H9 (cell line): ENCODE measurements around the gene SRRM2. TPM values are rescaled to one million over a fixed set of nuclear protein-coding genes. Genes with fewer than 3 reads are reported as not detected.

Experiments
- DNase-seq: peaks from one replicate; pipeline ENCODE4 v3.0.0-alpha.2; 2017
- H2AFZ ChIP-seq: one replicate; pipeline ENCODE4 v1.6.1; 2013; ENCODE audit warnings: mild to moderate bottlenecking, low read length, control low read depth, moderate library complexity
- H2AK5ac ChIP-seq: 2 replicates; pipeline ENCODE4 v1.6.1; 2013; ENCODE audit warnings: low read length, control low read depth, mixed read lengths; ENCODE audit not compliant: insufficient read length
- H2BK120ac ChIP-seq: one replicate; pipeline ENCODE4 v1.6.1; 2013; ENCODE audit warnings: low read depth, mild to moderate bottlenecking, low read length, control low read depth, inconsistent platforms; ENCODE audit not compliant: poor library complexity, severe bottlenecking
- H2BK12ac ChIP-seq: 2 replicates; pipeline ENCODE4 v1.6.1; 2013; ENCODE audit warnings: low read length, control low read depth, mixed read lengths, low read depth; ENCODE audit not compliant: insufficient read length
- H2BK15ac ChIP-seq: 2 replicates; pipeline ENCODE4 v1.6.1; 2013; ENCODE audit warnings: low read depth, low read length, control low read depth
- H2BK20ac ChIP-seq: one replicate; pipeline ENCODE4 v1.6.1; 2013; ENCODE audit warnings: low read depth, mild to moderate bottlenecking, low read length, control low read depth, inconsistent platforms; ENCODE audit not compliant: poor library complexity, severe bottlenecking
- H2BK5ac ChIP-seq: 2 replicates; pipeline ENCODE4 v1.6.1; 2013; ENCODE audit warnings: low read length, control low read depth, mixed read lengths; ENCODE audit not compliant: insufficient read length
- H3K14ac ChIP-seq: 2 replicates; pipeline ENCODE4 v1.6.1; 2013; ENCODE audit warnings: low read length, control low read depth; ENCODE audit not compliant: insufficient read depth
- H3K18ac ChIP-seq: 2 replicates; pipeline ENCODE4 v1.6.1; 2013; ENCODE audit warnings: low read depth, mild to moderate bottlenecking, mixed read lengths, low read length, control low read depth; ENCODE audit not compliant: insufficient read length
- H3K23ac ChIP-seq: 2 replicates; pipeline ENCODE4 v1.6.1; 2013; ENCODE audit warnings: low read length, control low read depth, mixed read lengths, low read depth; ENCODE audit not compliant: insufficient read length
- H3K23me2 ChIP-seq: 2 replicates; pipeline ENCODE4 v1.6.1; 2013; ENCODE audit warnings: low read depth, mild to moderate bottlenecking, mixed read lengths, low read length, control low read depth; ENCODE audit not compliant: insufficient read length, poor library complexity, severe bottlenecking
- H3K27ac ChIP-seq: 2 replicates; pipeline ENCODE4 v1.5.1; 2013; ENCODE audit warnings: low read length, control low read depth, mixed read lengths, low read depth; ENCODE audit not compliant: insufficient read length
- H3K27me3 ChIP-seq: 2 replicates; pipeline ENCODE4 v1.6.1; 2013; ENCODE audit warnings: low read length, control low read depth, inconsistent platforms; ENCODE audit not compliant: insufficient read depth
- H3K4ac ChIP-seq: 2 replicates; pipeline ENCODE4 v1.6.1; 2013; ENCODE audit warnings: low read depth, mild to moderate bottlenecking, control low read depth, inconsistent platforms, low read length, moderate library complexity
- H3K4me1 ChIP-seq: 2 replicates; pipeline ENCODE4 v1.6.1; 2013; ENCODE audit warnings: low read length, control low read depth, inconsistent platforms; ENCODE audit not compliant: insufficient read depth
- H3K4me2 ChIP-seq: 2 replicates; pipeline ENCODE4 v1.6.1; 2013; ENCODE audit warnings: low read length, control low read depth, mixed read lengths; ENCODE audit not compliant: insufficient read length, insufficient read depth
- H3K56ac ChIP-seq: 2 replicates; pipeline ENCODE4 v1.6.1; 2013; ENCODE audit warnings: low read depth, mild to moderate bottlenecking, mixed read lengths, low read length, control low read depth; ENCODE audit not compliant: insufficient read length
- H3K79me1 ChIP-seq: 2 replicates; pipeline ENCODE4 v1.6.1; 2013; ENCODE audit warnings: low read depth, mild to moderate bottlenecking, moderate library complexity, low read length, control low read depth, inconsistent platforms; ENCODE audit not compliant: insufficient read depth, poor library complexity, severe bottlenecking
- H3K79me2 ChIP-seq: 2 replicates; pipeline ENCODE4 v1.6.1; 2013; ENCODE audit warnings: low read length, control low read depth, inconsistent platforms; ENCODE audit not compliant: insufficient read depth
- H3K9ac ChIP-seq: 2 replicates; pipeline ENCODE4 v1.6.1; 2013; ENCODE audit warnings: low read length, control low read depth, mixed read lengths; ENCODE audit not compliant: insufficient read length; ENCODE audit errors: extremely low read depth
- H3K9me3 ChIP-seq: one replicate; pipeline ENCODE4 v1.6.1; 2013; ENCODE audit warnings: low read depth, low read length, inconsistent platforms; ENCODE audit not compliant: control insufficient read depth
- H3T11ph ChIP-seq: one replicate; pipeline ENCODE4 v1.6.1; 2013; ENCODE audit warnings: mild to moderate bottlenecking, low read length, control low read depth, inconsistent platforms
- H4K20me1 ChIP-seq: one replicate; pipeline ENCODE4 v1.6.1; 2013; ENCODE audit not compliant: control insufficient read depth, insufficient read length, insufficient read depth
- H4K5ac ChIP-seq: 2 replicates; pipeline ENCODE4 v1.6.1; 2013; ENCODE audit warnings: low read depth, mild to moderate bottlenecking, mixed read lengths, low read length, control low read depth; ENCODE audit not compliant: insufficient read length
- H4K8ac ChIP-seq: replicated peaks from 2 replicates; pipeline ENCODE4 v1.6.1; 2013; ENCODE audit warnings: low read length, control low read depth, mixed read lengths, low read depth; ENCODE audit not compliant: insufficient read length
- H4K91ac ChIP-seq: 2 replicates; pipeline ENCODE4 v1.6.1; 2013; ENCODE audit warnings: low read depth, mild to moderate bottlenecking, moderate library complexity, mixed read lengths, low read length, control low read depth; ENCODE audit not compliant: insufficient read length
- H3K27ac Mint-ChIP-seq, 3 experiments: 2 replicates in 2 of 3; 3 replicates in 1 of 3; pipeline ENCODE4 v1.8.0; 2020 to 2021; ENCODE audit warnings: mixed read lengths in 3 of 3, mild to moderate bottlenecking in 1 of 3, moderate library complexity in 1 of 3
- H3K27me3 Mint-ChIP-seq: 2 replicates; pipeline ENCODE4 v1.8.0; 2021; ENCODE audit warnings: low read depth, mild to moderate bottlenecking, moderate library complexity, mixed read lengths
- H3K36me3 Mint-ChIP-seq, 3 experiments: 2 replicates in 2 of 3; 3 replicates in 1 of 3; pipeline ENCODE4 v1.8.0; 2020 to 2021; ENCODE audit warnings: low read depth in 3 of 3, mixed read lengths in 3 of 3; ENCODE audit not compliant: insufficient read depth in 1 of 3
- H3K4me1 Mint-ChIP-seq, 2 experiments: 2 replicates each; pipeline ENCODE4 v1.8.0; 2020; ENCODE audit warnings: mixed read lengths in 2 of 2
- H3K4me3 Mint-ChIP-seq, 2 experiments: 2 replicates in 1 of 2; 3 replicates in 1 of 2; pipeline ENCODE4 v1.8.0; 2020 to 2021; ENCODE audit warnings: mild to moderate bottlenecking in 2 of 2, mixed read lengths in 2 of 2, moderate library complexity in 1 of 2
- H3K9me3 Mint-ChIP-seq, 2 experiments: 2 replicates in 1 of 2; 3 replicates in 1 of 2; pipeline ENCODE4 v1.8.0; 2020; ENCODE audit warnings: mild to moderate bottlenecking in 2 of 2, mixed read lengths in 2 of 2, moderate library complexity in 1 of 2
- WGBS: extraction: QIAGEN DNeasy Blood & Tissue Kit; methylation state at CpG from one replicate; pipeline ENCODE4 v1.1.7; 2013; ENCODE audit warnings: missing lambda C conversion rate, low lambda C conversion rate, mixed read lengths; ENCODE audit not compliant: insufficient read length; ENCODE audit errors: extremely low coverage; 5-methylcytosine and 5-hydroxymethylcytosine counted together
- total RNA-seq: library from RNA; stranded (reverse); gene quantifications from 2 replicates; pipeline ENCODE4 v1.2.1, GENCODE V29; 2021
- TF ChIP-seq, protein P1 (sequence below): fragments of 200-600 bp; sonication (generic); conservative IDR thresholded peaks from 3 replicates; pipeline ENCODE4 v1.8.0; 2021; ENCODE audit warnings: antibody characterized with exemption, mild to moderate bottlenecking

The SRRM2 gene
- total RNA-seq, 1 experiment from 2014 or later: 694 TPM

DNA sequence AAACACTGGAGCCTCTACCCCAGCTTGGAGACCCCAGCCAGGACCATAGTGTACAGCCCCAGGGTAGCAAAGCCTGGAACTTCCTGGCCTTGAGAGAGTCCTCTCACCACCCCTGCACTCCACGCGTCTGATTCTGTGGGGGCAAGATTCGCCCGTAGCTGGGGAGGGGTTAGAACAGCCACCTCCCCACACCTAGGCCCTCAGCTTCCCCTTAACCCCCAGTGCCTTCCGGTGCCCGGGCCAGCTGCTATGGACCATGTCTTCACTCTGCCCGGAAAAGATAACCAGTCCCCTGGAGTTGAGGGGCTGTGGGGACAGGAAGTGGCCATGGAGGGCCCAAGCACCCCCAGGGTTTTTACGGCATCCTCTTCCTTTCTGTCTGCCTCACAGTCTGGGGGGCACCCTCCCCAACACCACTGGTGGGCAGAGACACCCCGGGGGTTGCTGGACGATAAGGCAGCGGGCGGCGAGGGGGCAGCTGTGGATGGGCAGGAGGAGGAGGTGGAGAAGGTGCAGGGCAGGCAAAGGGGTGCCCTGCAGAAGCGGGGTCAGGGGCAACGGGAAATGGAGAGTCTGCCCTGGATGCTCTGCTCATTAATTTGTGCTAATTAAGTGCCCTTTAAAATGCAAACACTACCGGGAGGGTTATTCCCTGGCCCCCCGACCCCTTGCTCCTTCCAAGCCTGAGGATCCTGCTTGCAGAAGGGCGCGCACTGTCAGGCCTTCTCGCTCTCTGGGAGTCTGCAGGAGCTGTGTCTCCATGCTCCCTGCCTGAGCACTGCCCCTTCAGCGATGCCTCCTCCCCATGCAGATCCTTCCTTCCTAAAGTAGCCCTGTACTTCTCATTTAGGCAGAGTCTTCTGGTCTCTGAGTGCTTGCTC lies 34.8 kb upstream of the SRRM2 start:
- Histone ChIP-seq H3K9ac (no peak overlapping the region), H3K27ac (no peak overlapping the region), H2AFZ (no peak overlapping the region), H2AK5ac (no peak overlapping the region), H4K5ac (no peak overlapping the region), H4K8ac (no peak overlapping the region), H3K23me2 (no peaks in the 10 kb centered on the region), H3K27me3 (no peaks in the 10 kb centered on the region), H2BK15ac (no peak overlapping the region), H3K79me2 (no peaks in the 10 kb centered on the region), H2BK5ac (no peak overlapping the region), H4K20me1 (no peaks in the 10 kb centered on the region), H3K14ac (no peak overlapping the region), H3K18ac (no peak overlapping the region), H4K91ac (no peak overlapping the region), H3K56ac (no peak overlapping the region), H2BK120ac (no peak overlapping the region), H3K23ac (no peak overlapping the region), H3K4me2 (no peak overlapping the region), H2BK12ac (no peak overlapping the region), H3K79me1 (no peaks in the 10 kb centered on the region), H3K9me3 (no peaks in the 10 kb centered on the region), H3T11ph (no peak overlapping the region), H3K4ac (no peak overlapping the region), H2BK20ac (no peak overlapping the region), H3K4me1 (no peaks in the 10 kb centered on the region; the same call in 1 of the 2 replicates)
- H3K36me3 Mint-ChIP-seq: no peaks in the 10 kb centered on the region
- H3K9me3 Mint-ChIP-seq: no peaks in the 10 kb centered on the region
- DNase-seq: no peak
- no CpG with 5 or more reads among the region's 21 CpGs for WGBS
- H3K4me1 Mint-ChIP-seq: peaks cover 3 to 14% of the 10 kb centered on the region in 2 experiments; a peak in 3 of 4 replicates
- H3K27ac Mint-ChIP-seq: peak overlapping the region in 1 of 3 experiments; percentile 48; a peak in 1 of 7 replicates
- H3K4me3 Mint-ChIP-seq: peak overlapping the region; percentile 21 to 35; a peak in 1 of 5 replicates
- TF ChIP-seq, protein P1, sequence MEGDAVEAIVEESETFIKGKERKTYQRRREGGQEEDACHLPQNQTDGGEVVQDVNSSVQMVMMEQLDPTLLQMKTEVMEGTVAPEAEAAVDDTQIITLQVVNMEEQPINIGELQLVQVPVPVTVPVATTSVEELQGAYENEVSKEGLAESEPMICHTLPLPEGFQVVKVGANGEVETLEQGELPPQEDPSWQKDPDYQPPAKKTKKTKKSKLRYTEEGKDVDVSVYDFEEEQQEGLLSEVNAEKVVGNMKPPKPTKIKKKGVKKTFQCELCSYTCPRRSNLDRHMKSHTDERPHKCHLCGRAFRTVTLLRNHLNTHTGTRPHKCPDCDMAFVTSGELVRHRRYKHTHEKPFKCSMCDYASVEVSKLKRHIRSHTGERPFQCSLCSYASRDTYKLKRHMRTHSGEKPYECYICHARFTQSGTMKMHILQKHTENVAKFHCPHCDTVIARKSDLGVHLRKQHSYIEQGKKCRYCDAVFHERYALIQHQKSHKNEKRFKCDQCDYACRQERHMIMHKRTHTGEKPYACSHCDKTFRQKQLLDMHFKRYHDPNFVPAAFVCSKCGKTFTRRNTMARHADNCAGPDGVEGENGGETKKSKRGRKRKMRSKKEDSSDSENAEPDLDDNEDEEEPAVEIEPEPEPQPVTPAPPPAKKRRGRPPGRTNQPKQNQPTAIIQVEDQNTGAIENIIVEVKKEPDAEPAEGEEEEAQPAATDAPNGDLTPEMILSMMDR: no peak
- peaks cover 2% of the 10 kb centered on the region for H3K27me3 Mint-ChIP-seq
